Activated T-helper 1 cell treated with anti-CD3 and anti-CD28 coated beads, Interleukin-12 subunit alpha, Interleukin-12 subunit beta, Interleukin-2, Interleukin-4 antibody, amounts not matched to agents 30 ng/mL and 10 ng/mL and 1 ng/mL, durations not matched to agents 14 hours and 24 hours and 36 hours (primary cell): ENCODE data around the gene ALG8. TPM values are rescaled to one million over a fixed set of nuclear protein-coding genes. Genes with fewer than 3 reads are reported as not detected.
"Not testable (repeated sequence)": the region's sequence is repeated elsewhere in the genome, so short reads cannot be mapped to it uniquely, and the experiment has no call there.

Experiments used
- DNase-seq: peaks from one replicate; pipeline ENCODE4 v3.0.0; 2021; ENCODE audit warnings: low spot score
- H3K27ac Mint-ChIP-seq: one replicate; pipeline ENCODE4 v1.8.0; 2021; ENCODE audit warnings: mild to moderate bottlenecking, mixed read lengths
- H3K27me3 Mint-ChIP-seq: one replicate; pipeline ENCODE4 v1.8.0; 2022; ENCODE audit warnings: mild to moderate bottlenecking, moderate library complexity, mixed read lengths; ENCODE audit not compliant: insufficient read depth
- H3K36me3 Mint-ChIP-seq: one replicate; pipeline ENCODE4 v1.8.0; 2021; ENCODE audit warnings: low read depth, mixed read lengths
- H3K4me1 Mint-ChIP-seq: one replicate; pipeline ENCODE4 v1.8.0; 2021; ENCODE audit warnings: low read depth, mixed read lengths
- H3K4me3 Mint-ChIP-seq: one replicate; pipeline ENCODE4 v1.8.0; 2021; ENCODE audit warnings: mild to moderate bottlenecking, moderate library complexity, mixed read lengths
- H3K9me3 Mint-ChIP-seq: one replicate; pipeline ENCODE4 v1.8.0; 2021; ENCODE audit warnings: mixed read lengths
- intact Hi-C: fragments of 100-400 bp; cut with micrococcal nuclease; formaldehyde crosslinking; loops from one replicate; pipeline ENCODE4 v1.15.1; 2024
- total RNA-seq: library from RNA; stranded (reverse); gene quantifications from 2 replicates; pipeline ENCODE4 v1.2.3, GENCODE V29; 2022

ALG8 gene
- total RNA-seq, 1 donor from 2014 or later = 57.9 TPM

- DNase-seq = no peak
- intact Hi-C loops = no loop called here
Observed at GRCh38 chr11:78080818-78081495, 58.5 kb downstream of the ALG8 start.

GRCh38 chr11:78080084-78080817 lies 59.2 kb downstream of the ALG8 start:
- H3K27me3 Mint-ChIP-seq = no peaks in the 10 kb centered on the region
- H3K4me3 Mint-ChIP-seq = peak overlapping the region; percentile 95
- H3K9me3 Mint-ChIP-seq = no peaks in the 10 kb centered on the region
- peaks cover 46% of the 10 kb centered on the region for H3K4me1 Mint-ChIP-seq
- peak overlapping the region; percentile 86 for H3K27ac Mint-ChIP-seq
- DNase-seq = no peak
- peaks cover 7% of the 10 kb centered on the region for H3K36me3 Mint-ChIP-seq
- intact Hi-C loops = no loop called here

More at GRCh38 chr11:78080818-78081495, 58.5 kb downstream of the ALG8 start:
- no peaks in the 10 kb centered on the region for H3K27me3 Mint-ChIP-seq
- peaks cover 7% of the 10 kb centered on the region for H3K36me3 Mint-ChIP-seq
- peaks cover 41% of the 10 kb centered on the region for H3K4me1 Mint-ChIP-seq
- peak overlapping the region; percentile 95 for H3K4me3 Mint-ChIP-seq
- no peak overlapping the region for H3K27ac Mint-ChIP-seq
- no peaks in the 10 kb centered on the region for H3K9me3 Mint-ChIP-seq

GRCh38 chr11:78079232-78080083 lies 60.0 kb downstream of the ALG8 start, which contains the start of gene NDUFC2:
NDUFC2 (minus strand) TSS chr11:78079862; CDS start chr11:78079744, 118 bp downstream.
- H3K36me3 Mint-ChIP-seq = peaks cover 13% of the 10 kb centered on the region
- H3K4me3 Mint-ChIP-seq = peak within 1 kb of the TSS; percentile 95
- no peaks in the 10 kb centered on the region for H3K9me3 Mint-ChIP-seq
- intact Hi-C loops = loop anchor here (1.0 to 10.0 kb wide), 6 partner anchors 15 to 485 kb away; partner anchors contain the start of genes ALG8, GAB2, KCTD21 and USP35
- H3K4me1 Mint-ChIP-seq = peaks cover 53% of the 10 kb centered on the region
- peak within 1 kb of the TSS; percentile 86 for H3K27ac Mint-ChIP-seq
- no peaks in the 10 kb centered on the region for H3K27me3 Mint-ChIP-seq
- peak; percentile 62 for DNase-seq

GRCh38 chr11:78078218-78079167 lies 60.9 kb downstream of the ALG8 start:
- intact Hi-C loops = loop anchor here (1.0 to 10.0 kb wide), 6 partner anchors 16 to 486 kb away; partner anchors contain the start of genes ALG8, GAB2, KCTD21 and USP35
- H3K4me3 Mint-ChIP-seq = peak overlapping the region; percentile 95
- H3K4me1 Mint-ChIP-seq = peaks cover 53% of the 10 kb centered on the region
- no peaks in the 10 kb centered on the region for H3K27me3 Mint-ChIP-seq
- peaks cover 15% of the 10 kb centered on the region for H3K36me3 Mint-ChIP-seq
- H3K27ac Mint-ChIP-seq = peak overlapping the region; percentile 86
- no peak for DNase-seq
- no peaks in the 10 kb centered on the region for H3K9me3 Mint-ChIP-seq

DNA sequence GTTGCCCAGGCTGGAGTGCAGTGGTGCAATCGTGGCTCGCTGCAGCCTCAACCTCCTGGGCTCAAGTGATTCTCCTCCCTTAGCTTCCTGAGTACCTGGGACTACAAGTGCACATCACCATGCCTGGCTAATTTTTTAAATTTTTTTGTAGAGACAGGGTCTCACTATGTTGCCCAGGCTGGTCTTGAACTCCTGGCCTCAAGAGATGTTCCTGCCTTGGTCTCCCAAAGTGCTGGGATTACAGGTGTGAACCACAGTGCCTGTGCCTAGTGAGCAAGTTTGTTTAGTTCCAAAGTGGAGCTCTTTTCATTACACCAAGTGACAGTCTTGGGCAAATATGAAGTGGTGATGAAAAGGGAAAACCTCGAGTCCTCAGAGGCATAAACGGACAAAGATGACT lies 61.8 kb downstream of the ALG8 start:
- Mint-ChIP-seq H3K36me3 (peaks cover 16% of the 10 kb centered on the region), H3K4me1 (peaks cover 53% of the 10 kb centered on the region), H3K4me3 (peak overlapping the region; percentile 95)
- not testable (repeated sequence) for H3K27me3 Mint-ChIP-seq, H3K9me3 Mint-ChIP-seq, DNase-seq, H3K27ac Mint-ChIP-seq
- intact Hi-C loops = loop anchor here (5.0 to 10.0 kb wide), 2 partner anchors 340 to 487 kb away; partner anchors contain the start of gene GAB2

GRCh38 chr11:78076733-78077403 lies 62.6 kb downstream of the ALG8 start:
- H3K27ac Mint-ChIP-seq = peak overlapping the region; percentile 29
- H3K36me3 Mint-ChIP-seq = peaks cover 20% of the 10 kb centered on the region
- DNase-seq = no peak
- no peaks in the 10 kb centered on the region for H3K27me3 Mint-ChIP-seq
- peaks cover 51% of the 10 kb centered on the region for H3K4me1 Mint-ChIP-seq
- no peaks in the 10 kb centered on the region for H3K9me3 Mint-ChIP-seq
- intact Hi-C loops = loop anchor here (5.0 to 10.0 kb wide), 2 partner anchors 340 to 488 kb away; partner anchors contain the start of gene GAB2
- H3K4me3 Mint-ChIP-seq = peak overlapping the region; percentile 42

GRCh38 chr11:78074756-78075155 lies 64.7 kb downstream of the ALG8 start:
- Mint-ChIP-seq H3K4me1 (peaks cover 35% of the 10 kb centered on the region), H3K4me3 (no peak overlapping the region), H3K36me3 (peaks cover 26% of the 10 kb centered on the region), H3K27me3 (no peaks in the 10 kb centered on the region), H3K9me3 (no peaks in the 10 kb centered on the region), H3K27ac (no peak overlapping the region)
- intact Hi-C loops = loop anchor here (5.0 to 10.0 kb wide), 2 partner anchors 343 to 490 kb away; partner anchors contain the start of gene GAB2
- no peak for DNase-seq

GRCh38 chr11:78072455-78072854 lies 67.0 kb downstream of the ALG8 start:
- peaks cover 28% of the 10 kb centered on the region for H3K4me1 Mint-ChIP-seq
- H3K36me3 Mint-ChIP-seq = peaks cover 39% of the 10 kb centered on the region
- H3K9me3 Mint-ChIP-seq = no peaks in the 10 kb centered on the region
- H3K27me3 Mint-ChIP-seq = no peaks in the 10 kb centered on the region
- intact Hi-C loops = loop anchor here (10.0 kb wide), 1 partner anchor 492 kb away; no protein-coding TSS in a partner anchor
- DNase-seq = no peak
- no peak overlapping the region for H3K27ac Mint-ChIP-seq
- H3K4me3 Mint-ChIP-seq = no peak overlapping the region

GRCh38 chr11:78071717-78072116 lies 67.7 kb downstream of the ALG8 start:
- Mint-ChIP-seq H3K4me1 (peaks cover 24% of the 10 kb centered on the region), H3K9me3 (no peaks in the 10 kb centered on the region), H3K27me3 (no peaks in the 10 kb centered on the region), H3K36me3 (peaks cover 42% of the 10 kb centered on the region), H3K4me3 (no peak overlapping the region), H3K27ac (no peak overlapping the region)
- no peak for DNase-seq
- intact Hi-C loops = loop anchor here (10.0 kb wide), 1 partner anchor 493 kb away; no protein-coding TSS in a partner anchor

- DNase-seq = no peak
- no peak overlapping the region for H3K4me3 Mint-ChIP-seq
- H3K9me3 Mint-ChIP-seq = no peaks in the 10 kb centered on the region
- peaks cover 40% of the 10 kb centered on the region for H3K36me3 Mint-ChIP-seq
- intact Hi-C loops = loop anchor here (10.0 kb wide), 1 partner anchor 494 kb away; no protein-coding TSS in a partner anchor
- H3K27ac Mint-ChIP-seq = no peak overlapping the region
- no peaks in the 10 kb centered on the region for H3K27me3 Mint-ChIP-seq
- peaks cover 15% of the 10 kb centered on the region for H3K4me1 Mint-ChIP-seq
Observed at GRCh38 chr11:78070621-78071020, 68.8 kb downstream of the ALG8 start.

GRCh38 chr11:78069465-78069864 lies 70.0 kb downstream of the ALG8 start:
- H3K27me3 Mint-ChIP-seq = no peaks in the 10 kb centered on the region
- H3K27ac Mint-ChIP-seq = no peak overlapping the region
- DNase-seq = no peak
- no peak overlapping the region for H3K4me3 Mint-ChIP-seq
- no peaks in the 10 kb centered on the region for H3K9me3 Mint-ChIP-seq
- intact Hi-C loops = no loop called here
- peaks cover 7% of the 10 kb centered on the region for H3K4me1 Mint-ChIP-seq
- H3K36me3 Mint-ChIP-seq = peaks cover 34% of the 10 kb centered on the region
